ENCODE results near the gene MAG.

Gene MAG

GRCh38 chr19:35297922-35298321 lies 6.0 kb downstream of the MAG start:
- no peak overlapping the region for H3K9ac ChIP-seq (ENCODE audit: insufficient read length, low read depth)
- no peaks in the 10 kb centered on the region for H3K27me3 ChIP-seq (ENCODE audit: insufficient read depth, insufficient read length)

GRCh38 chr19:35298561-35298972 lies 6.6 kb downstream of the MAG start:
- H3K4me3 ChIP-seq (ENCODE audit: insufficient read length, low read depth), result no peak overlapping the region
- H3K27me3 ChIP-seq (ENCODE audit: insufficient read depth, insufficient read length), result no peaks in the 10 kb centered on the region
- no peak for DNase-seq (ENCODE audit: low read depth, low spot score)
- peaks cover 6% of the 10 kb centered on the region for H3K4me1 ChIP-seq (ENCODE audit: insufficient read depth, insufficient read length)
- no peak for TF ChIP-seq ZNF274 (IDR thresholded peaks at IDR 0.05; ENCODE audit: low read depth, low read length)
- no peak for TF ChIP-seq YY1 (IDR thresholded peaks at IDR 0.05; ENCODE audit: insufficient read depth, insufficient read length)
- no peak for TF ChIP-seq SUZ12 (IDR thresholded peaks at IDR 0.05; ENCODE audit: extremely low read depth, insufficient read depth, insufficient read length)
- H3K9ac ChIP-seq (ENCODE audit: insufficient read length, low read depth), result no peak overlapping the region
- H3K36me3 ChIP-seq (ENCODE audit: insufficient read depth, insufficient read length, low read length), result no peaks in the 10 kb centered on the region
- no peaks in the 10 kb centered on the region for H3K9me3 ChIP-seq (ENCODE audit: insufficient read depth, low read length)

More at GRCh38 chr19:35297922-35298321, 6.0 kb downstream of the MAG start:
- TF ChIP-seq ZNF274 (IDR thresholded peaks at IDR 0.05; ENCODE audit: low read depth, low read length), result no peak
- no peak for TF ChIP-seq YY1 (IDR thresholded peaks at IDR 0.05; ENCODE audit: insufficient read depth, insufficient read length)
- TF ChIP-seq SUZ12 (IDR thresholded peaks at IDR 0.05; ENCODE audit: extremely low read depth, insufficient read depth, insufficient read length), result no peak
- no peak for DNase-seq (ENCODE audit: low read depth, low spot score)
- no peaks in the 10 kb centered on the region for H3K36me3 ChIP-seq (ENCODE audit: insufficient read depth, insufficient read length, low read length)
- no peak overlapping the region for H3K4me3 ChIP-seq (ENCODE audit: insufficient read length, low read depth)
- H3K4me1 ChIP-seq (ENCODE audit: insufficient read depth, insufficient read length), result peaks cover 6% of the 10 kb centered on the region
- no peaks in the 10 kb centered on the region for H3K9me3 ChIP-seq (ENCODE audit: insufficient read depth, low read length)

GRCh38 chr19:35299523-35300338 lies 7.8 kb downstream of the MAG start:
- TF ChIP-seq SUZ12 (IDR thresholded peaks at IDR 0.05; ENCODE audit: extremely low read depth, insufficient read depth, insufficient read length), result no peak
- TF ChIP-seq YY1 (IDR thresholded peaks at IDR 0.05; ENCODE audit: insufficient read depth, insufficient read length), result no peak
- TF ChIP-seq ZNF274 (IDR thresholded peaks at IDR 0.05; ENCODE audit: low read depth, low read length), result no peak
- Histone ChIP-seq H3K36me3 (ENCODE audit: insufficient read depth, insufficient read length, low read length) (no peaks in the 10 kb centered on the region), H3K27me3 (ENCODE audit: insufficient read depth, insufficient read length) (no peaks in the 10 kb centered on the region), H3K9ac (ENCODE audit: insufficient read length, low read depth) (no peak overlapping the region), H3K4me3 (ENCODE audit: insufficient read length, low read depth) (no peak overlapping the region), H3K9me3 (ENCODE audit: insufficient read depth, low read length) (no peaks in the 10 kb centered on the region), H3K4me1 (ENCODE audit: insufficient read depth, insufficient read length) (peaks cover 6% of the 10 kb centered on the region)
- DNase-seq (ENCODE audit: low read depth, low spot score), result no peak

- Histone ChIP-seq H3K27me3 (ENCODE audit: insufficient read depth, insufficient read length) (no peaks in the 10 kb centered on the region), H3K9me3 (ENCODE audit: insufficient read depth, low read length) (no peaks in the 10 kb centered on the region), H3K9ac (ENCODE audit: insufficient read length, low read depth) (no peak overlapping the region), H3K36me3 (ENCODE audit: insufficient read depth, insufficient read length, low read length) (no peaks in the 10 kb centered on the region), H3K4me3 (ENCODE audit: insufficient read length, low read depth) (no peak overlapping the region), H3K4me1 (ENCODE audit: insufficient read depth, insufficient read length) (peaks cover 11% of the 10 kb centered on the region)
- DNase-seq (ENCODE audit: low read depth, low spot score), result no peak
- TF ChIP-seq ZNF274 (IDR thresholded peaks at IDR 0.05; ENCODE audit: low read depth, low read length) (no peak), YY1 (IDR thresholded peaks at IDR 0.05; ENCODE audit: insufficient read depth, insufficient read length) (no peak), SUZ12 (IDR thresholded peaks at IDR 0.05; ENCODE audit: extremely low read depth, insufficient read depth, insufficient read length) (no peak)
These were observed 8.3 kb downstream of the MAG start for GRCh38 chr19:35300339-35300649.

- no peak for DNase-seq (ENCODE audit: low read depth, low spot score)
- H3K9ac ChIP-seq (ENCODE audit: insufficient read length, low read depth), result no peak overlapping the region
- H3K9me3 ChIP-seq (ENCODE audit: insufficient read depth, low read length), result no peaks in the 10 kb centered on the region
- H3K36me3 ChIP-seq (ENCODE audit: insufficient read depth, insufficient read length, low read length), result no peaks in the 10 kb centered on the region
- TF ChIP-seq YY1 (IDR thresholded peaks at IDR 0.05; ENCODE audit: insufficient read depth, insufficient read length), result no peak
- no peak for TF ChIP-seq ZNF274 (IDR thresholded peaks at IDR 0.05; ENCODE audit: low read depth, low read length)
- no peak for TF ChIP-seq SUZ12 (IDR thresholded peaks at IDR 0.05; ENCODE audit: extremely low read depth, insufficient read depth, insufficient read length)
- peaks cover 13% of the 10 kb centered on the region for H3K4me1 ChIP-seq (ENCODE audit: insufficient read depth, insufficient read length)
- no peak overlapping the region for H3K4me3 ChIP-seq (ENCODE audit: insufficient read length, low read depth)
- H3K27me3 ChIP-seq (ENCODE audit: insufficient read depth, insufficient read length), result no peaks in the 10 kb centered on the region
These were observed 10.0 kb downstream of the MAG start for GRCh38 chr19:35301961-35302360.

GRCh38 chr19:35302446-35302845 lies 10.5 kb downstream of the MAG start:
- TF ChIP-seq YY1 (IDR thresholded peaks at IDR 0.05; ENCODE audit: insufficient read depth, insufficient read length) (no peak), SUZ12 (IDR thresholded peaks at IDR 0.05; ENCODE audit: extremely low read depth, insufficient read depth, insufficient read length) (no peak), ZNF274 (IDR thresholded peaks at IDR 0.05; ENCODE audit: low read depth, low read length) (no peak)
- Histone ChIP-seq H3K36me3 (ENCODE audit: insufficient read depth, insufficient read length, low read length) (no peaks in the 10 kb centered on the region), H3K9ac (ENCODE audit: insufficient read length, low read depth) (no peak overlapping the region), H3K27me3 (ENCODE audit: insufficient read depth, insufficient read length) (no peaks in the 10 kb centered on the region), H3K9me3 (ENCODE audit: insufficient read depth, low read length) (no peaks in the 10 kb centered on the region), H3K4me3 (ENCODE audit: insufficient read length, low read depth) (no peak overlapping the region), H3K4me1 (ENCODE audit: insufficient read depth, insufficient read length) (peaks cover 13% of the 10 kb centered on the region)
- no peak for DNase-seq (ENCODE audit: low read depth, low spot score)

GRCh38 chr19:35303357-35303915 lies 11.5 kb downstream of the MAG start:
- peaks cover 16% of the 10 kb centered on the region for H3K4me1 ChIP-seq (ENCODE audit: insufficient read depth, insufficient read length)
- no peak overlapping the region for H3K9ac ChIP-seq (ENCODE audit: insufficient read length, low read depth)
- no peaks in the 10 kb centered on the region for H3K36me3 ChIP-seq (ENCODE audit: insufficient read depth, insufficient read length, low read length)
- no peak overlapping the region for H3K4me3 ChIP-seq (ENCODE audit: insufficient read length, low read depth)
- no peak for TF ChIP-seq SUZ12 (IDR thresholded peaks at IDR 0.05; ENCODE audit: extremely low read depth, insufficient read depth, insufficient read length)
- TF ChIP-seq YY1 (IDR thresholded peaks at IDR 0.05; ENCODE audit: insufficient read depth, insufficient read length), result no peak
- no peak for TF ChIP-seq ZNF274 (IDR thresholded peaks at IDR 0.05; ENCODE audit: low read depth, low read length)
- no peaks in the 10 kb centered on the region for H3K9me3 ChIP-seq (ENCODE audit: insufficient read depth, low read length)
- H3K27me3 ChIP-seq (ENCODE audit: insufficient read depth, insufficient read length), result no peaks in the 10 kb centered on the region
- no peak for DNase-seq (ENCODE audit: low read depth, low spot score)

All from NT2/D1 (cell line).